ENCODE data around the gene COL3A1.

Gene COL3A1

GRCh38 chr2:188974164-188974563 is at the start of gene COL3A1:
Gene COL3A1 (plus strand): TSS chr2:188974373. CDS start chr2:188974490, 117 bp downstream.
- DNase-seq: no peak

- DNase-seq: no peak
Observed at GRCh38 chr2:188928643-188929042, 45.5 kb upstream of the COL3A1 start.

GRCh38 chr2:188931361-188931760 is 42.8 kb upstream of the COL3A1 start:
- DNase-seq: no peak

GRCh38 chr2:188937228-188938220 is 36.6 kb upstream of the COL3A1 start:
- no peak for DNase-seq

GRCh38 chr2:188940171-188940570 is 34.0 kb upstream of the COL3A1 start:
- no peak for DNase-seq

GRCh38 chr2:188944442-188944841 is 29.7 kb upstream of the COL3A1 start:
- no peak for DNase-seq

GRCh38 chr2:188949046-188949818 is 24.9 kb upstream of the COL3A1 start:
- no peak for DNase-seq

GRCh38 chr2:188952901-188953300 is 21.3 kb upstream of the COL3A1 start:
- no peak for DNase-seq

- DNase-seq: no peak
Observed at GRCh38 chr2:188956290-188956689, 17.9 kb upstream of the COL3A1 start.

GRCh38 chr2:188956961-188957360 is 17.2 kb upstream of the COL3A1 start:
- peak in 1 of 2 experiments; percentile 53 for DNase-seq

- DNase-seq: no peak
Observed at GRCh38 chr2:188957646-188958045, 16.5 kb upstream of the COL3A1 start.

GRCh38 chr2:188963741-188964140 is 10.4 kb upstream of the COL3A1 start:
- no peak for DNase-seq

GRCh38 chr2:188964976-188965546 is 9.1 kb upstream of the COL3A1 start:
- DNase-seq: no peak

GRCh38 chr2:188965563-188965962 is 8.6 kb upstream of the COL3A1 start:
- no peak for DNase-seq

GRCh38 chr2:188966079-188966571 is 8.0 kb upstream of the COL3A1 start:
- no peak for DNase-seq

GRCh38 chr2:188966728-188967440 is 7.3 kb upstream of the COL3A1 start:
- DNase-seq: no peak

GRCh38 chr2:188969236-188969635 is 4.9 kb upstream of the COL3A1 start:
- no peak for DNase-seq

GRCh38 chr2:188969651-188970050 is 4.5 kb upstream of the COL3A1 start:
- DNase-seq: no peak

- DNase-seq: no peak
Observed at GRCh38 chr2:188970211-188970610, 4.0 kb upstream of the COL3A1 start.

GRCh38 chr2:188971432-188971861 is 2.7 kb upstream of the COL3A1 start:
- DNase-seq: no peak

- no peak for DNase-seq
Observed at GRCh38 chr2:188973641-188974040, 532 bp upstream of the COL3A1 start.

- no peak for DNase-seq
Observed at GRCh38 chr2:188975497-188976102, 1.4 kb downstream of the COL3A1 start.

Data from NCI-H524 (cell line).